CD4-positive, CD25-positive, alpha-beta regulatory T cell (primary cell): ENCODE data around the gene NFATC3. TPM values are rescaled to one million over a fixed set of nuclear protein-coding genes. Genes with fewer than 3 reads are reported as not detected.
A peak's percentile ranks its signal among the peaks of the same experiment; 100 is the strongest.
"Not testable (repeated sequence)": the region's sequence is repeated elsewhere in the genome, so short reads cannot be mapped to it uniquely, and the experiment has no call there.

Experiments used
- ATAC-seq, 2 donors: fragments of 150-1000 bp; cut with Tn5 transposase; one replicate each; pipeline ENCODE4 v1.10.0; 2021; ENCODE audit warnings: low read depth in 2 of 2, moderate number of reproducible peaks in 2 of 2, moderate library complexity in 1 of 2
- DNase-seq, 3 donors: peaks; one replicate each; pipeline versions ENCODE4 v3.0.0 to v3.0.0-alpha.2; 2012 to 2022; ENCODE audit warnings: mixed read lengths in 1 of 3
- H3K27ac ChIP-seq: one replicate; pipeline ENCODE4 v1.7.0; 2013; ENCODE audit warnings: mild to moderate bottlenecking, low read length; ENCODE audit not compliant: insufficient read depth, poor library complexity, severe bottlenecking
- H3K27me3 ChIP-seq: one replicate; pipeline ENCODE4 v1.7.0; 2013; ENCODE audit warnings: low read length; ENCODE audit not compliant: control insufficient read depth, insufficient read depth
- H3K36me3 ChIP-seq: one replicate; pipeline ENCODE4 v1.7.0; 2013; ENCODE audit warnings: mild to moderate bottlenecking, low read length, moderate library complexity; ENCODE audit not compliant: control insufficient read depth, insufficient read depth
- H3K4me1 ChIP-seq: 2 replicates; pipeline ENCODE4 v1.7.0; 2013; ENCODE audit warnings: mild to moderate bottlenecking, low read length; ENCODE audit not compliant: insufficient read depth, control insufficient read depth, poor library complexity, severe bottlenecking
- H3K4me3 ChIP-seq: one replicate; pipeline ENCODE4 v1.7.0; 2013; ENCODE audit warnings: low read depth, mild to moderate bottlenecking, low read length, moderate library complexity
- H3K9me3 ChIP-seq, 2 experiments: 1 replicate in 1 of 2; 2 replicates in 1 of 2; pipeline ENCODE4 v1.7.0; 2013; ENCODE audit warnings: low read length in 2 of 2, mild to moderate bottlenecking in 1 of 2, moderate library complexity in 1 of 2; ENCODE audit not compliant: control insufficient read depth in 2 of 2
- H3K27ac Mint-ChIP-seq, 3 donors: one replicate each; pipeline ENCODE4 v1.8.0; 2020 to 2022; ENCODE audit warnings: mild to moderate bottlenecking in 3 of 3, mixed read lengths in 3 of 3, moderate library complexity in 2 of 3
- H3K27me3 Mint-ChIP-seq: one replicate; pipeline ENCODE4 v1.8.0; 2022; ENCODE audit warnings: mild to moderate bottlenecking, mixed read lengths
- H3K36me3 Mint-ChIP-seq: one replicate; pipeline ENCODE4 v1.8.0; 2020; ENCODE audit warnings: mixed read lengths
- H3K4me1 Mint-ChIP-seq, 4 donors: one replicate each; pipeline ENCODE4 v1.8.0; 2020 to 2022; ENCODE audit warnings: mixed read lengths in 4 of 4, mild to moderate bottlenecking in 1 of 4
- H3K4me3 Mint-ChIP-seq, 4 donors: one replicate each; pipeline ENCODE4 v1.8.0; 2020 to 2022; ENCODE audit warnings: mild to moderate bottlenecking in 4 of 4, mixed read lengths in 4 of 4, moderate library complexity in 3 of 4
- H3K9me3 Mint-ChIP-seq, 7 donors: one replicate each; pipeline ENCODE4 v1.8.0; 2020 to 2022; ENCODE audit warnings: mixed read lengths in 7 of 7, mild to moderate bottlenecking in 3 of 7, moderate library complexity in 2 of 7
- polyA plus RNA-seq, 4 donors: library from polyadenylated mRNA; unstranded; fragments of 300-500 nt; fragmentation: Illumina TruSeq; gene quantifications; one replicate each; pipeline ENCODE4 v1.2.3, GENCODE V29; 2021
- total RNA-seq: library from RNA; stranded (reverse); gene quantifications from one replicate; pipeline ENCODE4 v1.2.3, GENCODE V29; 2022

The NFATC3 gene
- total and polyA plus RNA-seq, 5 donors from 2014 or later, result 52.0 to 115 (median 60.9) TPM

DNA sequence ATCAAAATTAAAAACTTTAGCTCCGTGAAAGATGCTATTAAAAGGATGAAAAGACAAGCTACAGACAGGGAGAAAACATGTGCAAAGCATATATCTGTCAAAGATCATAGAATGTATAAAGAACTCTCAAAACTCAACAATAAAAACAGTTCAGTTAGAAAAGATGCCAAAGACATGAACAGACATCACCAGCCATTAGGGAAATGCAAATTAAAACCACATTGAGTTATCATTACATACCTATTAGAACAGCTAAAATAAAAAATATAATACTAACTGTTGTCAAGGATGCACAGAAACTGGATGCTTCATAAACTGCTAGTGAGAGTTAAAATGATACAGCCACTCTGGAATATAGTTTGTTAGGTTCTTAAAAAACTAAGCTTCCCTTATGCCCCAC lies 58.8 kb downstream of the NFATC3 start:
- H3K36me3 ChIP-seq, result peaks cover 14% of the 10 kb centered on the region
- Mint-ChIP-seq H3K4me3 (no peak overlapping the region), H3K36me3 (peaks cover 24% of the 10 kb centered on the region), H3K4me1 (peaks cover 43 to 66% (median 54%) of the 10 kb centered on the region in 4 donors), H3K27ac (peak overlapping the region in 2 of 3 donors; percentile 8 to 66), H3K9me3 (no peaks in the 10 kb centered on the region), H3K27me3 (no peaks in the 10 kb centered on the region)
- H3K9me3 ChIP-seq, result no peaks in the 10 kb centered on the region
- no peak overlapping the region for H3K4me3 ChIP-seq
- ATAC-seq, result no peak
- H3K27ac ChIP-seq, result no peak overlapping the region
- H3K4me1 ChIP-seq, result peaks cover 11% of the 10 kb centered on the region
- DNase-seq, result no peak
- H3K27me3 ChIP-seq, result no peaks in the 10 kb centered on the region

DNA sequence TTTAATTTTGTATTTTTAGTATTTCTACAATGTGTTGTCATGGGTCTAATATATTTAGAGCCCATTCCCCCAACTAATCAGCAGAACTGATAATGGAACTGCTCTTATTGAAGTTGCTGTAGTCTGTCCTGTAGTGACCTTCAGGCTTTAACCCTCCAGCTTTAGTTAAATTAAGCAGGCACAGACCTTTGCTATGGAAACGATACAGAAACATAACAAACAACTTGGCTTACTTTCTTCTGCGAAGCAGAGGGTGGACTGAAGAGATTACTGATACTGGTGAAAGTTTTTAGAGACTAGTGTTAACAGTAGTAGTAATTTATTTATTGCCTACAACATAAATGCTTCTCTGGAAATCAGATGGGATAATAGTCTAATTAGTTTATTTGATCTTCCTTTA lies 61.4 kb downstream of the NFATC3 start:
- DNase-seq, result no peak
- no peaks in the 10 kb centered on the region for H3K9me3 Mint-ChIP-seq
- peak overlapping the region; percentile 11 for H3K4me3 ChIP-seq

GRCh38 chr16:68147444-68147843 lies 62.3 kb downstream of the NFATC3 start:
- DNase-seq (no peak), ATAC-seq (no peak)
- Mint-ChIP-seq H3K9me3 (no peaks in the 10 kb centered on the region), H3K4me1 (peaks cover 29 to 47% (median 38%) of the 10 kb centered on the region in 4 donors), H3K4me3 (no peak overlapping the region), H3K27me3 (no peaks in the 10 kb centered on the region), H3K36me3 (peaks cover 18% of the 10 kb centered on the region), H3K27ac (peak overlapping the region in 1 of 3 donors; percentile 52)
- H3K36me3 ChIP-seq, result peaks cover 21% of the 10 kb centered on the region
- H3K27me3 ChIP-seq, result no peaks in the 10 kb centered on the region
- H3K4me3 ChIP-seq, result no peak overlapping the region
- peaks cover 11% of the 10 kb centered on the region for H3K4me1 ChIP-seq
- no peak overlapping the region for H3K27ac ChIP-seq
- no peaks in the 10 kb centered on the region for H3K9me3 ChIP-seq

More for the DNA sequence above, 61.4 kb downstream of the NFATC3 start:
- Histone ChIP-seq H3K4me1 (peaks cover 11% of the 10 kb centered on the region), H3K27me3 (no peaks in the 10 kb centered on the region), H3K27ac (no peak overlapping the region), H3K36me3 (peaks cover 21% of the 10 kb centered on the region), H3K9me3 (no peaks in the 10 kb centered on the region)
- Mint-ChIP-seq H3K4me3 (no peak overlapping the region), H3K27ac (peak overlapping the region in 1 of 3 donors; percentile 43), H3K4me1 (peaks cover 36 to 54% (median 46%) of the 10 kb centered on the region in 4 donors), H3K36me3 (peaks cover 21% of the 10 kb centered on the region), H3K27me3 (no peaks in the 10 kb centered on the region)
- peak in 1 of 2 donors; percentile 53 for ATAC-seq

DNA sequence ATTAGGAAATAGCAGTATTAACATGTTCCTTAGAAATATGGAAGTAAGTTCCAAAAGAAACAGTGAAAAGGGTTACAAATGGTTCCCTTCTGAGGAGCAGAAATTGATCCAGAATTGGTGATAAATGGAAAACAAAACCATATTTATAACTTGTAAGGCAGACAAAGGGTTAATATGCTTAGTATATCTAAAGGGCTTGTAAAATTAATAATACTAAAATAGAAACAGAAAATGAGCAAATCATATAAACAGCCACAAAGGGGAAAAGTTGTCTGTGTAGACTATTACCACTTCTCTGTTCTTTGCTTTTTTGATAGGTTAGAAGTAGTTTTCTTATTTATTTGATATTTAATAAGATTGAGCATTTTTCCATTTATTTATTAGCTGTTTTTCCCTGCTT lies 64.4 kb downstream of the NFATC3 start:
- Mint-ChIP-seq H3K9me3 (no peaks in the 10 kb centered on the region), H3K27ac (peak overlapping the region in 1 of 3 donors; percentile 64), H3K4me3 (no peak overlapping the region), H3K27me3 (no peaks in the 10 kb centered on the region), H3K36me3 (peaks cover 20% of the 10 kb centered on the region), H3K4me1 (peaks cover 34 to 48% (median 36%) of the 10 kb centered on the region in 4 donors)
- no peak overlapping the region for H3K4me3 ChIP-seq
- ATAC-seq (no peak), DNase-seq (no peak)
- peaks cover 22% of the 10 kb centered on the region for H3K36me3 ChIP-seq
- no peaks in the 10 kb centered on the region for H3K27me3 ChIP-seq
- no peak overlapping the region for H3K27ac ChIP-seq
- no peaks in the 10 kb centered on the region for H3K9me3 ChIP-seq
- peaks cover 11% of the 10 kb centered on the region for H3K4me1 ChIP-seq

GRCh38 chr16:68155425-68155824 lies 70.3 kb downstream of the NFATC3 start:
- Histone ChIP-seq H3K4me3 (no peak overlapping the region), H3K27ac (no peak overlapping the region), H3K27me3 (no peaks in the 10 kb centered on the region), H3K36me3 (peaks cover 58% of the 10 kb centered on the region), H3K4me1 (no peaks in the 10 kb centered on the region), H3K9me3 (no peaks in the 10 kb centered on the region)
- Mint-ChIP-seq H3K4me3 (no peak overlapping the region), H3K27ac (peak overlapping the region in 2 of 3 donors; percentile 36 to 49), H3K4me1 (peaks cover 5 to 33% (median 22%) of the 10 kb centered on the region in 4 donors), H3K9me3 (no peaks in the 10 kb centered on the region), H3K27me3 (no peaks in the 10 kb centered on the region), H3K36me3 (peaks cover 32% of the 10 kb centered on the region)
- no peak for ATAC-seq
- no peak for DNase-seq

- Histone ChIP-seq H3K27me3 (no peaks in the 10 kb centered on the region), H3K9me3 (no peaks in the 10 kb centered on the region), H3K27ac (no peak overlapping the region), H3K4me1 (no peaks in the 10 kb centered on the region), H3K4me3 (no peak overlapping the region), H3K36me3 (peaks cover 61% of the 10 kb centered on the region)
- DNase-seq, result no peak
- H3K4me3 Mint-ChIP-seq, result no peak overlapping the region
- no peak for ATAC-seq
- H3K36me3 Mint-ChIP-seq, result peaks cover 37% of the 10 kb centered on the region
- no peaks in the 10 kb centered on the region for H3K9me3 Mint-ChIP-seq
- H3K27me3 Mint-ChIP-seq, result no peaks in the 10 kb centered on the region
- peaks cover 0 to 13% (median 5%) of the 10 kb centered on the region in 4 donors for H3K4me1 Mint-ChIP-seq
- no peak overlapping the region for H3K27ac Mint-ChIP-seq
Measured at GRCh38 chr16:68162413-68162812, 77.2 kb downstream of the NFATC3 start.

- H3K36me3 Mint-ChIP-seq, result peaks cover 34% of the 10 kb centered on the region
- H3K9me3 ChIP-seq, DNase-seq, H3K27ac ChIP-seq, H3K27me3 Mint-ChIP-seq, ATAC-seq, H3K9me3 Mint-ChIP-seq, H3K27me3 ChIP-seq, H3K4me3 Mint-ChIP-seq, H3K4me3 ChIP-seq, H3K27ac Mint-ChIP-seq, H3K4me1 ChIP-seq: not testable (repeated sequence)
- peaks cover 57% of the 10 kb centered on the region for H3K36me3 ChIP-seq
- peaks cover 0 to 13% (median 5%) of the 10 kb centered on the region in 4 donors for H3K4me1 Mint-ChIP-seq
Measured at GRCh38 chr16:68163275-68163674, 78.1 kb downstream of the NFATC3 start.

DNA sequence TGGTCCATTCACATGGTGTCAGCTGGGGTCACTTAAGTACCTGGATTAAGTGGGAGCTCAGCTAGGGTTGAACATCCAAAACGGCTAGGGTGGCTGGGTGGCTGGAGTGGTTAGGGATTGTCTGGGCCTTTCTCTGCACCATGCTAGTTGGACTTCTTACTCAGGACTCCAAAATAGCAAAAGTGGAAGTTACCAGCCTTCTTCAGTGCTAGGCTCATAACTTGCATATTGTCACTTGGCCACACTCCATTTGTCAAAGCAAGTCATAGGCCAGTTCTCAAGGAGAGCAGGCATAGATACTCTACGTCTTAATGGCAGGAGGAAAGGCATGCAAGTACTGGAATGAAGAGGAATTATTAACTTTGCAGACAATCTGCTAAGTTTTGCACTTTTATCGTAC lies 81.1 kb downstream of the NFATC3 start:
- Mint-ChIP-seq H3K27me3 (no peaks in the 10 kb centered on the region), H3K4me3 (no peak overlapping the region), H3K9me3 (no peaks in the 10 kb centered on the region), H3K4me1 (peaks cover 0 to 13% (median 5%) of the 10 kb centered on the region in 4 donors), H3K27ac (peak overlapping the region in 2 of 3 donors; percentile 9 to 44), H3K36me3 (peaks cover 29% of the 10 kb centered on the region)
- Histone ChIP-seq H3K27ac (no peak overlapping the region), H3K4me3 (no peak overlapping the region), H3K4me1 (no peaks in the 10 kb centered on the region), H3K36me3 (peaks cover 55% of the 10 kb centered on the region), H3K9me3 (no peaks in the 10 kb centered on the region), H3K27me3 (no peaks in the 10 kb centered on the region)
- DNase-seq, result no peak
- no peak for ATAC-seq
